DMS153 (cell line): ENCODE data around the gene KANK4.
A peak's percentile ranks its signal among the peaks of the same experiment; 100 is the strongest.

Experiments used
- DNase-seq: peaks from one replicate; lab custom pipeline; 2025; lab: John Stamatoyannopoulos, UW

KANK4 gene

GRCh38 chr1:62318756-62319544, at the start of gene KANK4:
TSS of gene KANK4 (minus strand) at chr1:62319434. CDS start at chr1:62281564, 37,870 bp downstream.
- no peak for DNase-seq

GRCh38 chr1:62368989-62369388, 49.8 kb upstream of the KANK4 start:
- DNase-seq = no peak

- no peak for DNase-seq
Observed at GRCh38 chr1:62367005-62367557, 47.8 kb upstream of the KANK4 start.

GRCh38 chr1:62364721-62365120, 45.5 kb upstream of the KANK4 start:
- DNase-seq = no peak

- DNase-seq = no peak
Observed at GRCh38 chr1:62362926-62363325, 43.7 kb upstream of the KANK4 start.

- peak; percentile 23 for DNase-seq
Observed at GRCh38 chr1:62362061-62362917, 43.1 kb upstream of the KANK4 start.

- no peak for DNase-seq
Observed at GRCh38 chr1:62361431-62361830, 42.2 kb upstream of the KANK4 start.

GRCh38 chr1:62358665-62359373, 39.6 kb upstream of the KANK4 start:
- DNase-seq = peak; percentile 90

- no peak for DNase-seq
Observed at GRCh38 chr1:62357916-62358315, 38.7 kb upstream of the KANK4 start.

GRCh38 chr1:62356257-62356835, 37.1 kb upstream of the KANK4 start:
- DNase-seq = no peak

- no peak for DNase-seq
Observed at GRCh38 chr1:62355095-62355494, 35.9 kb upstream of the KANK4 start.

GRCh38 chr1:62353853-62354252, 34.6 kb upstream of the KANK4 start:
- no peak for DNase-seq

GRCh38 chr1:62352387-62352786, 33.2 kb upstream of the KANK4 start:
- DNase-seq = no peak

- DNase-seq = no peak
Observed at GRCh38 chr1:62349470-62350233, 30.4 kb upstream of the KANK4 start.

- DNase-seq = no peak
Observed at GRCh38 chr1:62346886-62347285, 27.7 kb upstream of the KANK4 start.

GRCh38 chr1:62343911-62344310, 24.7 kb upstream of the KANK4 start:
- no peak for DNase-seq

GRCh38 chr1:62342270-62342669, 23.0 kb upstream of the KANK4 start:
- no peak for DNase-seq

- no peak for DNase-seq
Observed at GRCh38 chr1:62341615-62342014, 22.4 kb upstream of the KANK4 start.

GRCh38 chr1:62341089-62341488, 21.9 kb upstream of the KANK4 start:
- no peak for DNase-seq

- no peak for DNase-seq
Observed at GRCh38 chr1:62337706-62338631, 18.7 kb upstream of the KANK4 start.
